Natural killer cell (primary cell): ENCODE data around the gene PIM3. TPM values are rescaled to one million over a fixed set of nuclear protein-coding genes. Genes with fewer than 3 reads are reported as not detected.

Experiments
- ATAC-seq, 3 donors: fragments of 150-1000 bp in 2 of 3; fragments of 200-7000 bp in 1 of 3; cut with Tn5 transposase; 1 replicate in 1 of 3; 2 replicates in 2 of 3; pipeline ENCODE4 v1.10.0; 2021; ENCODE audit warnings: mild to moderate bottlenecking in 2 of 3, moderate library complexity in 2 of 3
- DNase-seq, 2 donors: peaks; one replicate each; pipeline versions ENCODE4 v3.0.0 to v3.0.0-alpha.2; 2013 to 2021; ENCODE audit warnings: mixed read lengths in 1 of 2
- H3K27ac ChIP-seq: one replicate; pipeline ENCODE4 v1.5.1; 2013; ENCODE audit warnings: mild to moderate bottlenecking, low read length
- H3K27me3 ChIP-seq: one replicate; pipeline ENCODE4 v1.6.1; 2013; ENCODE audit warnings: low read length; ENCODE audit not compliant: control insufficient read depth, insufficient read depth
- H3K36me3 ChIP-seq: one replicate; pipeline ENCODE4 v1.6.1; 2013; ENCODE audit warnings: low read length; ENCODE audit not compliant: control insufficient read depth, insufficient read depth
- H3K4me1 ChIP-seq: one replicate; pipeline ENCODE4 v1.6.1; 2013; ENCODE audit warnings: low read length; ENCODE audit not compliant: control insufficient read depth, insufficient read depth
- H3K4me3 ChIP-seq: one replicate; pipeline ENCODE4 v1.5.1; 2013; ENCODE audit warnings: low read length
- H3K9me3 ChIP-seq: one replicate; pipeline ENCODE4 v1.6.1; 2013; ENCODE audit warnings: low read length; ENCODE audit not compliant: control insufficient read depth, insufficient read depth
- H3K27ac Mint-ChIP-seq, 2 donors: one replicate each; pipeline ENCODE4 v1.8.0; 2022; ENCODE audit warnings: mild to moderate bottlenecking in 2 of 2, mixed read lengths in 2 of 2, moderate library complexity in 1 of 2
- H3K27me3 Mint-ChIP-seq, 2 donors: one replicate each; pipeline ENCODE4 v1.8.0; 2022; ENCODE audit warnings: low read depth in 2 of 2, mixed read lengths in 2 of 2
- H3K36me3 Mint-ChIP-seq: one replicate; pipeline ENCODE4 v1.8.0; 2022; ENCODE audit warnings: mixed read lengths
- H3K4me1 Mint-ChIP-seq, 2 donors: one replicate each; pipeline ENCODE4 v1.8.0; 2022; ENCODE audit warnings: mixed read lengths in 2 of 2
- H3K4me3 Mint-ChIP-seq: one replicate; pipeline ENCODE4 v1.8.0; 2022; ENCODE audit warnings: mild to moderate bottlenecking, moderate library complexity, mixed read lengths
- H3K9me3 Mint-ChIP-seq, 2 donors: one replicate each; pipeline ENCODE4 v1.8.0; 2022; ENCODE audit warnings: mixed read lengths in 2 of 2
- CTCF ChIP-seq: fragments of 200-600 bp; IDR thresholded peaks from one replicate; pipeline ENCODE4 v1.8.0; 2022; ENCODE audit warnings: antibody characterized with exemption
- WGBS: methylation state at CpG from one replicate; pipeline ENCODE4 v1.1.7; 2013; ENCODE audit warnings: missing lambda C conversion rate; ENCODE audit not compliant: insufficient coverage; 5-methylcytosine and 5-hydroxymethylcytosine counted together
- intact Hi-C: fragments of 100-400 bp; cut with micrococcal nuclease; formaldehyde crosslinking; loops from one replicate; pipeline ENCODE4 v1.14.2; 2022
- total RNA-seq, 4 donors: library from RNA; stranded (reverse); fragments of 120-200 nt in 1 of 4; gene quantifications; one replicate each; pipeline versions ENCODE4 v1.2.3 to v1.2.4, GENCODE V29; 2013 to 2022

Gene PIM3
- total RNA-seq, 3 donors from 2014 or later (not counting 1 experiment from before 2014, with no cell fraction given) = 107 to 130 (median 129) TPM

- WGBS = 96% methylated on average over 31 of the region's 31 CpGs
Observed at GRCh38 chr22:49924113-49924833, 36.3 kb upstream of the PIM3 start.

GRCh38 chr22:49925525-49926128 lies 34.9 kb upstream of the PIM3 start:
- Histone ChIP-seq H3K4me1 (peaks cover 27% of the 10 kb centered on the region), H3K27me3 (no peaks in the 10 kb centered on the region), H3K4me3 (peak overlapping the region; percentile 7), H3K9me3 (no peaks in the 10 kb centered on the region), H3K27ac (peak overlapping the region; percentile 82), H3K36me3 (peaks cover 11% of the 10 kb centered on the region)
- DNase-seq = peak; percentile 44 to 95
- Mint-ChIP-seq H3K27me3 (no peaks in the 10 kb centered on the region), H3K27ac (peak overlapping the region; percentile 91 to 94), H3K9me3 (no peaks in the 10 kb centered on the region), H3K4me3 (peak overlapping the region; percentile 79), H3K36me3 (no peaks in the 10 kb centered on the region), H3K4me1 (peaks cover 15 to 20% of the 10 kb centered on the region in 2 donors)
- intact Hi-C loops = no loop called here
- ATAC-seq = peak; percentile 72 to 75 (median 72)
- TF ChIP-seq CTCF = no peak
- WGBS = 9% methylated on average over 24 of the region's 24 CpGs

More at GRCh38 chr22:49924113-49924833, 36.3 kb upstream of the PIM3 start:
- no peak for ATAC-seq
- no peaks in the 10 kb centered on the region for H3K36me3 Mint-ChIP-seq
- peaks cover 23% of the 10 kb centered on the region for H3K4me1 ChIP-seq
- no peak overlapping the region for H3K27ac ChIP-seq
- no peak overlapping the region for H3K27ac Mint-ChIP-seq
- intact Hi-C loops = no loop called here
- H3K4me3 Mint-ChIP-seq = no peak overlapping the region
- TF ChIP-seq CTCF = no peak
- no peaks in the 10 kb centered on the region for H3K27me3 Mint-ChIP-seq
- no peak for DNase-seq
- H3K9me3 Mint-ChIP-seq = no peaks in the 10 kb centered on the region
- H3K27me3 ChIP-seq = no peaks in the 10 kb centered on the region
- H3K9me3 ChIP-seq = no peaks in the 10 kb centered on the region
- peaks cover 15% of the 10 kb centered on the region for H3K36me3 ChIP-seq
- H3K4me3 ChIP-seq = no peak overlapping the region
- peaks cover 14 to 31% of the 10 kb centered on the region in 2 donors for H3K4me1 Mint-ChIP-seq

GRCh38 chr22:49926916-49927315 lies 33.7 kb upstream of the PIM3 start:
- Mint-ChIP-seq H3K36me3 (no peaks in the 10 kb centered on the region), H3K27ac (peak overlapping the region; percentile 48 to 62), H3K9me3 (no peaks in the 10 kb centered on the region), H3K4me3 (peak overlapping the region; percentile 54), H3K27me3 (no peaks in the 10 kb centered on the region), H3K4me1 (peaks cover 20% of the 10 kb centered on the region in 2 donors)
- H3K9me3 ChIP-seq = no peaks in the 10 kb centered on the region
- TF ChIP-seq CTCF = no peak
- no peak overlapping the region for H3K27ac ChIP-seq
- H3K4me3 ChIP-seq = no peak overlapping the region
- no peaks in the 10 kb centered on the region for H3K27me3 ChIP-seq
- no peak for ATAC-seq
- intact Hi-C loops = no loop called here
- 93% methylated on average over 18 of the region's 18 CpGs for WGBS
- DNase-seq = no peak
- H3K36me3 ChIP-seq = no peaks in the 10 kb centered on the region
- peaks cover 40% of the 10 kb centered on the region for H3K4me1 ChIP-seq
